Liver (tissue), 3 donors: ENCODE results near the gene CEP135.

ENCODE experiments used
- CTCF ChIP-seq: fragments of 150-350 bp; IDR thresholded peaks from 2 replicates; pipeline ENCODE4 v1.5.1; 2017; ENCODE audit warnings: improper control_type of control experiment, low read depth, low read length; ENCODE audit not compliant: missing input control
- FOXA1 ChIP-seq: IDR thresholded peaks from 2 replicates; pipeline ENCODE4 v1.6.1; 2016; ENCODE audit warnings: antibody characterized with exemption
- GABPA ChIP-seq, 2 donors: IDR thresholded peaks in 1 of 2; conservative IDR thresholded peaks in 1 of 2; 2 replicates each; pipeline ENCODE4 v1.6.1; 2016; ENCODE audit warnings: antibody characterized with exemption in 2 of 2, mild to moderate bottlenecking in 1 of 2, moderate library complexity in 1 of 2
- MAX ChIP-seq: IDR thresholded peaks from 2 replicates; pipeline ENCODE4 v1.6.1; 2016; ENCODE audit warnings: antibody characterized with exemption
- YY1 ChIP-seq: IDR thresholded peaks from 2 replicates; pipeline ENCODE4 v1.6.1; 2016; ENCODE audit warnings: antibody characterized with exemption, mild to moderate bottlenecking
- TF ChIP-seq, protein P1 (sequence below): IDR thresholded peaks from 2 replicates; pipeline ENCODE4 v1.6.1; 2016; ENCODE audit warnings: antibody characterized with exemption
- donor health status: healthy.
- donor health status: healthy.

DNA sequence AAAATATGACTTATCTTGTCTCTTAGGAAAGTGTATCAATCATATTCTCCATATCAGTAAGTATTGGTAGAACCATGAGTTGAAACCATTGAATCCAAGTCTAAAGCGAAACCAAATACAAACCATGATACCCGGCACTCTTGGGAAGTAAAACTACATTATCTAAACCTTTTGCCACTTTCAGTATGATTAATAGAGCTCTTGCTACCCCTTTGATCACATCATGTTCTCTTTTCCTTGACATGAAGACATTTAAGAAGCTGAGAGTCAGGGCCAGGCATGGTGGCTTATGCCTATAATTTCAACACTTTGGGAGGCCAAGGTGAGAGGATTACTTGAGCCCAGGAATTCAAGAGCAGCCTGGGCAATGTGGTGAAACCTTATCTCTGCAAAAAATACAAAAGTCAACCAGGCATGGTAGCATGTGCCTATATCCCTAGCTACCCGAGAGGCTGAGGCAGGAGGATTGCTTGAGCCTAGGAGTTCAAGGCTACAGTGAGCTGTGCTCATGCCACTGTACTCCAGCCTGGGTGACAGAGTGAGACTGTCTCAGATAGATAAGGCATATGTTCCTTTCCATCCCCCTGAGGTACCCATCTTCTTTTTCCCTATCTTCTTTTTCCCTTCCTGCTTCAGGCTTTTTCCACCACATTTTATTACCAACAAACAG is 45.4 kb downstream of the CEP135 start:
- TF ChIP-seq CTCF (no peak), YY1 (no peak), FOXA1 (no peak), GABPA (IDR thresholded peaks at IDR 0.05 in 1 of 2, conservative IDR thresholded peaks at IDR 0.05 in 1 of 2) (no peak), MAX (no peak)
- TF ChIP-seq, protein P1, sequence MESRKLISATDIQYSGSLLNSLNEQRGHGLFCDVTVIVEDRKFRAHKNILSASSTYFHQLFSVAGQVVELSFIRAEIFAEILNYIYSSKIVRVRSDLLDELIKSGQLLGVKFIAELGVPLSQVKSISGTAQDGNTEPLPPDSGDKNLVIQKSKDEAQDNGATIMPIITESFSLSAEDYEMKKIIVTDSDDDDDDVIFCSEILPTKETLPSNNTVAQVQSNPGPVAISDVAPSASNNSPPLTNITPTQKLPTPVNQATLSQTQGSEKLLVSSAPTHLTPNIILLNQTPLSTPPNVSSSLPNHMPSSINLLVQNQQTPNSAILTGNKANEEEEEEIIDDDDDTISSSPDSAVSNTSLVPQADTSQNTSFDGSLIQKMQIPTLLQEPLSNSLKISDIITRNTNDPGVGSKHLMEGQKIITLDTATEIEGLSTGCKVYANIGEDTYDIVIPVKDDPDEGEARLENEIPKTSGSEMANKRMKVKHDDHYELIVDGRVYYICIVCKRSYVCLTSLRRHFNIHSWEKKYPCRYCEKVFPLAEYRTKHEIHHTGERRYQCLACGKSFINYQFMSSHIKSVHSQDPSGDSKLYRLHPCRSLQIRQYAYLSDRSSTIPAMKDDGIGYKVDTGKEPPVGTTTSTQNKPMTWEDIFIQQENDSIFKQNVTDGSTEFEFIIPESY, result no peak
